OCI-LY3 (cell line): ENCODE data around the gene ADH4.

ENCODE experiments used
- H2AFZ ChIP-seq: fragments of 200-600, 300-600 bp; shearing (Covaris generic); 2 replicates; pipeline ENCODE4 v1.6.0; 2014; ENCODE audit warnings: antibody characterized with exemption, low read depth, low read length
- H3K27ac ChIP-seq: fragments of 200-600, 300-600 bp; sonication (generic); 2 replicates; pipeline ENCODE4 v1.5.1; 2014; ENCODE audit warnings: mild to moderate bottlenecking, low read length, moderate library complexity, mixed read lengths
- H3K27me3 ChIP-seq: fragments of 200-600, 300-600 bp; sonication (generic); 2 replicates; pipeline ENCODE4 v1.6.1; 2014; ENCODE audit warnings: low read depth, low read length, mixed read lengths
- H3K36me3 ChIP-seq: fragments of 200-600, 300-600 bp; sonication (generic); replicated peaks from 2 replicates; pipeline ENCODE3; 2014; ENCODE audit warnings: low read depth, low read length, mixed read lengths
- H3K4me1 ChIP-seq: fragments of 300-600, 200-600 bp; sonication (generic); 2 replicates; pipeline ENCODE4 v1.6.1; 2014; ENCODE audit warnings: low read length, mixed read lengths
- H3K4me2 ChIP-seq: fragments of 200-600, 300-600 bp; sonication (generic); 2 replicates; pipeline ENCODE4 v1.6.1; 2014; ENCODE audit warnings: low read length, mixed read lengths
- H3K4me3 ChIP-seq: fragments of 300-600, 200-600 bp; sonication (generic); 2 replicates; pipeline ENCODE4 v1.5.1; 2014; ENCODE audit warnings: antibody characterized with exemption, mild to moderate bottlenecking, low read length, moderate library complexity
- H3K79me2 ChIP-seq: fragments of 300-600, 200-600 bp; shearing (Covaris generic); 2 replicates; pipeline ENCODE4 v1.6.1; 2014; ENCODE audit warnings: mild to moderate bottlenecking, low read length, mixed read lengths
- H3K9ac ChIP-seq: fragments of 300-600, 200-600 bp; shearing (Covaris generic); 2 replicates; pipeline ENCODE4 v1.6.0; 2014; ENCODE audit warnings: mild to moderate bottlenecking, low read length, moderate library complexity
- H3K9me3 ChIP-seq: fragments of 200-600, 300-600 bp; shearing (Covaris generic); 2 replicates; pipeline ENCODE4 v1.6.1; 2014; ENCODE audit warnings: low read length, mixed read lengths; ENCODE audit not compliant: insufficient read depth
- H4K20me1 ChIP-seq: fragments of 200-600, 300-600 bp; sonication (generic); 2 replicates; pipeline ENCODE4 v1.6.1; 2016; ENCODE audit warnings: low read length, mixed read lengths; ENCODE audit not compliant: insufficient read depth
- EZH2phosphoT487 ChIP-seq: fragments of 200-600 bp; shearing (Covaris generic); IDR thresholded peaks from 2 replicates; pipeline ENCODE4 v1.6.1; 2018; ENCODE audit warnings: antibody characterized with exemption, mixed run types, low read depth
- TF ChIP-seq, protein P1 (sequence below): fragments of 200-600, 300-600 bp; sonication (generic); IDR thresholded peaks from 2 replicates; pipeline ENCODE4 v1.5.1; 2014; ENCODE audit warnings: antibody characterized with exemption, low read length, low read depth

ADH4 gene

DNA sequence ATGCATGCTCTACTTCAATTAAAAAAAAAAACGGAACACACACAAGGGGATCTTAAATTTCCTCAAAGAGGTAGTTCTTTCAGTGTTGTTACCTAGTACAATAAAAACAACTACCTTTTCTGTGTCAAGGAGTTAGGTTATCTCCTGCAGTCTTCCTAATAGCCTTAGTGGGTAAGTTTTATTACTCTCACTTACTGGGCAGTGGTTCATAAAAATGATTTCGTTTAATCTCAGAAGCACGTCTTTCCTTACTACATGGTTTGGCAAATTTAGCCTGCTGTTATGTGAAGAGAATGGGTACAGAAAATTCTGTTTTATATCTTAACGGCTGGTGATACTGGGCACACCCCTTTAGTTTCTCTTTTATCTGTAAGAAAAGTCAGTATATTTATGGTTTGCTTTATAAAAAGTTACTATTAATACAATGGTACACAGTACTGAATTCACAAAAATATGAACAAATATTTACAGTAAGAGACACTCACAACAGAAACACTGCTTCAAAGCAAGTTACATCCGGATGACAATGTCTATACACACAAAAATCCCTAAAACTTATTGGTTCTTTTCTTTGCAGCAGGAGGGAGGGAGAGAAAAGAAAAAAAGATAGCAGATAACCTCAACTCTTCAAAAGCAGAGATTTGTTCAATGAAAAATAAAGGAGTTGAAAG is 64.3 kb downstream of the ADH4 start:
- no peaks in the 10 kb centered on the region for H3K4me1 ChIP-seq
- peaks cover 60% of the 10 kb centered on the region for H3K36me3 ChIP-seq
- no peak overlapping the region for H2AFZ ChIP-seq
- H3K9ac ChIP-seq: no peak overlapping the region
- no peak overlapping the region for H3K4me3 ChIP-seq
- H3K9me3 ChIP-seq: no peaks in the 10 kb centered on the region
- H3K79me2 ChIP-seq: no peaks in the 10 kb centered on the region
- no peak overlapping the region for H3K4me2 ChIP-seq
- no peak for TF ChIP-seq EZH2phosphoT487
- TF ChIP-seq, protein P1, sequence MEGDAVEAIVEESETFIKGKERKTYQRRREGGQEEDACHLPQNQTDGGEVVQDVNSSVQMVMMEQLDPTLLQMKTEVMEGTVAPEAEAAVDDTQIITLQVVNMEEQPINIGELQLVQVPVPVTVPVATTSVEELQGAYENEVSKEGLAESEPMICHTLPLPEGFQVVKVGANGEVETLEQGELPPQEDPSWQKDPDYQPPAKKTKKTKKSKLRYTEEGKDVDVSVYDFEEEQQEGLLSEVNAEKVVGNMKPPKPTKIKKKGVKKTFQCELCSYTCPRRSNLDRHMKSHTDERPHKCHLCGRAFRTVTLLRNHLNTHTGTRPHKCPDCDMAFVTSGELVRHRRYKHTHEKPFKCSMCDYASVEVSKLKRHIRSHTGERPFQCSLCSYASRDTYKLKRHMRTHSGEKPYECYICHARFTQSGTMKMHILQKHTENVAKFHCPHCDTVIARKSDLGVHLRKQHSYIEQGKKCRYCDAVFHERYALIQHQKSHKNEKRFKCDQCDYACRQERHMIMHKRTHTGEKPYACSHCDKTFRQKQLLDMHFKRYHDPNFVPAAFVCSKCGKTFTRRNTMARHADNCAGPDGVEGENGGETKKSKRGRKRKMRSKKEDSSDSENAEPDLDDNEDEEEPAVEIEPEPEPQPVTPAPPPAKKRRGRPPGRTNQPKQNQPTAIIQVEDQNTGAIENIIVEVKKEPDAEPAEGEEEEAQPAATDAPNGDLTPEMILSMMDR: no peak
- H3K27ac ChIP-seq: no peak overlapping the region
- H4K20me1 ChIP-seq: no peaks in the 10 kb centered on the region; the same call in 1 of the 2 replicates
- H3K27me3 ChIP-seq: no peaks in the 10 kb centered on the region

DNA sequence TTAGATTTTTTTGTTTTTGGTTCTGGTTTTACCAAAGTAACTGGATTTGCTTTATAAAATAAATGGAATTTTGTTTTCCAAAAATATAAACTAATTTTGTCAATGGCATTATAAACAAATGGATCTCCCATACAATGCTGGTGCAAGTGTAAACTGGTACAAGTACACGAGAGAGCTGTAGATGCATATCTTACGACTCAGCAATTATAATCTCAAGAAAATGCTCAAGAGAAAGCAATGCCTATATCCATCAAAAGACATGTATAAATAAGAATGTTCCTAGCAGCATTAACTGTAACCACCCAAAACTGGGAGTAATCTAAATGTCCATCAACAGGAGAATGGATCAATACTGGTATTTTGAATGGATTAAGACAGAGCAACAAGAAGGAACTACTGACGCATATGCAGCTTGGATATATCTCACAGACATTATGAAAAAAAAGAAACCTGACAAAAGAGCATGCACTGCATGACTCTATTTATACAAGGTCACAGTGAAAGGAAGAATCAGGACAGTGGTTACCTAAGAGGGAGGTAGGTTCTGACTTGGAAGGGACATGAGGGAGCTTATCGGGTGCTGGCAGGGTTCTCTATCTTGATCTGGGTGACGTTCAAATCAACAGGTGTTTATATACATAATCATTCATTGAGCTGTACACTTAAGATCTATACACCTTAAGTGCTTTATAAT is 65.0 kb downstream of the ADH4 start:
- no peak overlapping the region for H3K27ac ChIP-seq
- no peak overlapping the region for H3K4me3 ChIP-seq
- peaks cover 61% of the 10 kb centered on the region for H3K36me3 ChIP-seq
- H3K79me2 ChIP-seq: no peaks in the 10 kb centered on the region
- H3K9ac ChIP-seq: no peak overlapping the region
- no peaks in the 10 kb centered on the region for H3K27me3 ChIP-seq
- no peak overlapping the region for H3K4me2 ChIP-seq
- no peaks in the 10 kb centered on the region for H3K9me3 ChIP-seq
- no peaks in the 10 kb centered on the region for H3K4me1 ChIP-seq
- no peaks in the 10 kb centered on the region; the same call in 1 of the 2 replicates for H4K20me1 ChIP-seq
- H2AFZ ChIP-seq: no peak overlapping the region
- no peak for TF ChIP-seq EZH2phosphoT487
- TF ChIP-seq, protein P1: no peak

DNA sequence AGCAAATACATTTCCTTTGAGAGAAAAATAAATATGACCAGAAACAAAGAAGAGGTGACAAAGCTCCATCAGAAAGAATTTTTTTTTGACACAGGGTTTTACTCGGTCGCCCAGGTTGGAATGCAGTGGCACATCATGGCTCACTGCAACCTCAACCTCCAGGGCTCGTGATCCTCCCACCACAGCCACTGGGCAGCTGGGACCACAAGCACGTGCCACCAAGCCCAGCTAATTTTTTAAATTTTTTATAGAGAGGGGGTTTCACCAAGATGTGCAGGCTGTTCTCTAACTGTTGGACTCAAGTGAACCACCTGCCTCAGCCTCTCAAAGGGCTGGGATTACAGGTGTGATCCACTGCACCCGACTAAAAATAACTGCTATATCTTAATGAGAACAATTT is 65.8 kb downstream of the ADH4 start:
- Histone ChIP-seq H3K9ac (no peak overlapping the region), H3K79me2 (no peaks in the 10 kb centered on the region), H3K27me3 (no peaks in the 10 kb centered on the region), H3K27ac (no peak overlapping the region), H3K4me2 (no peak overlapping the region), H3K4me1 (no peaks in the 10 kb centered on the region), H3K4me3 (no peak overlapping the region), H3K9me3 (no peaks in the 10 kb centered on the region), H4K20me1 (no peaks in the 10 kb centered on the region), H3K36me3 (peaks cover 61% of the 10 kb centered on the region), H2AFZ (no peak overlapping the region)
- TF ChIP-seq, protein P1: no peak
- TF ChIP-seq EZH2phosphoT487: no peak

DNA sequence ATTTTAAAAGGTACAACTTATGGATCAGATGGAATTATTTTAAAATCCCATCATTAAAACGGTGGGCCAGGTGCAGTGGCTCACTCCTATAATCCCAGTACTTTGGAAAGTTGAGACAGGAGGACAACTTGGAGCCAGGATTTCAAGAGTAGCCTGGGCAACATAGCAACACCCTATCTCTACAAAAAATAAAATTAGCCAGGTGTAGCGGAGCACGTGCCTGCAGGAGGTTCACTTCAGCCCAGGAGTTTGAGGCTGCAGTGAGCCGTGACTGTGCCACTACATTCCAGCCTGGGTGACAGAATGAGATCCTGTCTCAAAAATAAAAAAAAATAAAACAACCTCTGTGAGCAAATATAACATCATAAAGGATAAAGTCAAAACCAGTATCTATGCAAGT is 66.9 kb downstream of the ADH4 start:
- Histone ChIP-seq H3K4me3 (no peak overlapping the region), H3K9ac (no peak overlapping the region), H3K9me3 (no peaks in the 10 kb centered on the region), H3K4me2 (no peak overlapping the region), H4K20me1 (no peaks in the 10 kb centered on the region), H3K27me3 (no peaks in the 10 kb centered on the region), H3K79me2 (no peaks in the 10 kb centered on the region), H3K4me1 (no peaks in the 10 kb centered on the region), H3K36me3 (peaks cover 60% of the 10 kb centered on the region), H3K27ac (no peak overlapping the region), H2AFZ (no peak overlapping the region)
- TF ChIP-seq, protein P1: no peak
- no peak for TF ChIP-seq EZH2phosphoT487
